Nucleus accumbens (tissue), 56 donors: ENCODE results near the gene TBATA.

Experiments
- DNase-seq, 56 donors: peaks; one replicate each; lab custom pipeline; 2025; lab: John Stamatoyannopoulos, UW

Gene TBATA

DNA sequence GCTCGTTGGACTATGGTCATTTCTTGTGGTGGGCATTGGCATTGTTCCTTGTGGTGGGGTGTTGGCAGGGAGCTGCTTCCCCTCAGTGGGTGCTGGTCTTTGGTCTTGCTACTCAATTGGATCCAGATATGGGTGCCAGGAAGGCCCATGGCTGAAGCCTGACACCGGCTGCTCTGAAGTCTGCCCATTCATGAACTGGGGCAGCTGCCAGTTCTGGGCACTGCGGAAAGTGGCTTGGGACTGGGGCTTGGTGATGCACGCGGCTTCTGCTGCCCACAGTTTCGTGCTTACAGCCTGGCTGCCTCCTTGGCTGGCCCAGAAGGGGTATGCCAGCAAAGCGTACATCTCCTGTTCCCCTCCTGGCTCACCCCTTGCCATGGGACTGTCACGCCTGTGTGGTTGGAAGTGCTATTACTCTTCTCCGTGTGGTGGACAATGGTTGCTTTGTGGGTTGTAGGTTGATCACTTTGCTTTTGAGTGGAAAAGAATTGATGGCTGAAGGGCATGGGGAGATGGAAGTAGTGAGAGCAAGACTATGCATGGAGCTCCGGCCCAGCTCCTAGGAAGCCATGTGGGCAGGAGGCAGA lies 58.2 kb downstream of the TBATA start:
- peak in 50 of 56 donors; percentile 3 to 80 (median 50) for DNase-seq

DNA sequence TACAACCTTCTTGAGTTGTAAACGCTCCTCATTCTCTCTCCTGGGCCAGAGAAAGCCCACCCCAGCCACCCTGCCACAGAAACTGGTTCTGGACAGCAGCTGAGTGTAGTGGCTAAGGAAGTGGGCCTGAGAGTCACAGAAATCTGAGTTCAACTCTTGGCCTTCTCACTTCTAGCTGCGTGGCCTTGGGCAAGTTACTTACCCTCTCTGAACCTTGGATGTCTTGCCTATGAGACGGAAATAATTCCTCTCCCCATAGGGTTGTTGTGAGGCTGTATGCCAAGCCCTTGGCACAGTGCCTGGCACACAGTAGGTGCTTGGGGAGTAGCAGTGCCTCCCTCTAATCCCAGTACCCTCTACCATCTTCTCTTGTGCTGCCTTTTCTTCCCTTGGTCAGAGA lies 61.4 kb downstream of the TBATA start:
- no peak for DNase-seq

DNA sequence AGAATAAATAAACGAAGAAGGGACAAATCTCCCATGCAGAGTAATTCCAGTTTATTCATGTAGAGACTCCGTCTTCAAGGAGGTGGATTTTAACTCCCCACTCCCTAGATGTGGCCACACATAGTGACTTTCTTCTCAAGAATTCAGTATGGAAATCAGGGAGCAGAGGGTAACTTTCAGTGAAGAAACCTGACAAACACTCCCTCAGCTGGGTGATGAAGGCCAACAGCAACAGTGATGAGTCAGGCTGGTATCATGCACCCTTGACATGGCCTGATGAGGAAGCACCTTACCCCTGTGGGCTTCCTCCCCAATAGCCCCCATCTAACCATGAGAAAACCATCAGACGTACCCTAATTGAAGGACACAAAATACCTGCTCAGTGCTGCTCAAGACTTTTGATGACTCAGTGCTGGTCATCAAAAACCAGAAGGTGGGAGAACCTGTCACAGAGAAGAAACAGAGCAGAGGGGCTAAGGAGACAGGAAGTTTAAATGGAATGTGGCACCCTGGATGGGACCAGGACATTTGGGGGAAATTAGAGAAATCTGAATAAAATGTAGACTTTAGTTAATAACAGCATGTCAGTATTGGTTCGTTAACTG lies 62.3 kb downstream of the TBATA start:
- no peak for DNase-seq
